Measurements from ENCODE around the gene KRTAP10-12. TPM values are rescaled to one million over a fixed set of nuclear protein-coding genes. Genes with fewer than 3 reads are reported as not detected.

Gene KRTAP10-12
- total RNA-seq, 1 experiment from 2014 or later: not detected

GRCh38 chr21:44701541-44701940 is 4.6 kb downstream of the KRTAP10-12 start:
- BruUV-seq (replicated peaks): no TSS peak

GRCh38 chr21:44702111-44702972 is 5.4 kb downstream of the KRTAP10-12 start:
- intact Hi-C loops (cut with micrococcal nuclease): no loop called here
- no TSS peak for BruUV-seq (replicated peaks)
- Histone ChIP-seq H2AFZ (ENCODE audit: low read depth, low read length, poor library complexity, severe bottlenecking) (no peak overlapping the region), H3K9me2 (ENCODE audit: insufficient read depth) (no peaks in the 10 kb centered on the region), H3K4me2 (ENCODE audit: low read length) (no peak overlapping the region), H4K20me1 (ENCODE audit: insufficient read depth) (no peaks in the 10 kb centered on the region), H3K79me2 (ENCODE audit: insufficient read depth, low read length) (no peaks in the 10 kb centered on the region), H3K9me3 (ENCODE audit: control insufficient read depth in 1 of 2, insufficient read depth in 1 of 2, low read depth in 1 of 2, low read length in 2 of 2) (no peaks in the 10 kb centered on the region), H3K4me1 (ENCODE audit: control insufficient read depth in 1 of 2, insufficient read depth in 2 of 2, low read length in 2 of 2) (no peaks in the 10 kb centered on the region), H3K4me3 (replicated peaks in 1 of 2; ENCODE audit: low read depth in 1 of 2, low read length in 2 of 2) (no peak overlapping the region), H3K9ac (ENCODE audit: low read length) (no peak overlapping the region), H3K27ac (ENCODE audit: low read depth, low read length) (no peak overlapping the region), H3K36me3 (ENCODE audit: control insufficient read depth in 1 of 2, insufficient read depth in 2 of 2, low read length in 2 of 2) (no peaks in the 10 kb centered on the region), H3K27me3 (ENCODE audit: insufficient read depth, low read length) (peaks cover 10% of the 10 kb centered on the region; the same call in 1 of the 2 replicates)
- CTCF ChIA-PET: no interaction called here
- DNase-seq (ENCODE audit: low read depth, low spot score) (no peak), ATAC-seq (no peak)
- RAD21 ChIA-PET (ENCODE audit: low non-redundant PET in 1 of 2, low total read pairs in 2 of 2, uncharacterized antibody in 2 of 2, unreplicated experiment in 2 of 2): no interaction called here
- POLR2A ChIA-PET: no interaction called here
- TF ChIP-seq EGR1 (IDR thresholded peaks at IDR 0.05; ENCODE audit: low read depth): no peak
- TF ChIP-seq REST (IDR thresholded peaks at IDR 0.05; ENCODE audit: low read depth): no peak
- no peak for TF ChIP-seq POLR2AphosphoS5 (IDR thresholded peaks at IDR 0.05; ENCODE audit: low read depth, low read length)
- TF ChIP-seq EZH2 (IDR thresholded peaks at IDR 0.05): no peak
- TF ChIP-seq YY1 (IDR thresholded peaks at IDR 0.05; ENCODE audit: extremely low read depth, insufficient replicate concordance, low read depth, low read length): no peak
- TF ChIP-seq ATF3 (IDR thresholded peaks at IDR 0.05): no peak
- no peak for TF ChIP-seq ZBTB33 (IDR thresholded peaks at IDR 0.05; ENCODE audit: extremely low read depth, insufficient replicate concordance, low read length)
- TF ChIP-seq RAD21 (IDR thresholded peaks at IDR 0.05; ENCODE audit: low read depth): no peak
- no peak for TF ChIP-seq TCF7L2 (IDR thresholded peaks at IDR 0.05; ENCODE audit: borderline replicate concordance, extremely low read depth, insufficient read depth, insufficient read length)

More at GRCh38 chr21:44701541-44701940, 4.6 kb downstream of the KRTAP10-12 start:
- ChIA-PET POLR2A (no interaction called here), RAD21 (ENCODE audit: low non-redundant PET in 1 of 2, low total read pairs in 2 of 2, uncharacterized antibody in 2 of 2, unreplicated experiment in 2 of 2) (no interaction called here), CTCF (interaction anchor here (1.0 kb wide), 1 partner anchor 41 kb away, joined by 3 read pairs; no protein-coding TSS in a partner anchor)
- Histone ChIP-seq H3K4me2 (ENCODE audit: low read length) (no peak overlapping the region), H2AFZ (ENCODE audit: low read depth, low read length, poor library complexity, severe bottlenecking) (no peak overlapping the region), H3K9ac (ENCODE audit: low read length) (no peak overlapping the region), H3K27ac (ENCODE audit: low read depth, low read length) (no peak overlapping the region), H3K27me3 (ENCODE audit: insufficient read depth, low read length) (peaks cover 10% of the 10 kb centered on the region; the same call in 1 of the 2 replicates), H3K79me2 (ENCODE audit: insufficient read depth, low read length) (no peaks in the 10 kb centered on the region), H3K4me1 (ENCODE audit: control insufficient read depth in 1 of 2, insufficient read depth in 2 of 2, low read length in 2 of 2) (no peaks in the 10 kb centered on the region), H3K36me3 (ENCODE audit: control insufficient read depth in 1 of 2, insufficient read depth in 2 of 2, low read length in 2 of 2) (no peaks in the 10 kb centered on the region), H4K20me1 (ENCODE audit: insufficient read depth) (no peaks in the 10 kb centered on the region), H3K9me2 (ENCODE audit: insufficient read depth) (no peaks in the 10 kb centered on the region), H3K9me3 (ENCODE audit: control insufficient read depth in 1 of 2, insufficient read depth in 1 of 2, low read depth in 1 of 2, low read length in 2 of 2) (no peaks in the 10 kb centered on the region), H3K4me3 (replicated peaks in 1 of 2; ENCODE audit: low read depth in 1 of 2, low read length in 2 of 2) (no peak overlapping the region)
- DNase-seq (ENCODE audit: low read depth, low spot score) (no peak), ATAC-seq (no peak)
- TF ChIP-seq POLR2A (IDR thresholded peaks at IDR 0.05; ENCODE audit: borderline replicate concordance, extremely low read depth, insufficient read depth, insufficient read length) (no peak), RAD21 (IDR thresholded peaks at IDR 0.05; ENCODE audit: low read depth) (no peak), FOSL1 (IDR thresholded peaks at IDR 0.05; ENCODE audit: low read depth) (no peak), EZH2 (IDR thresholded peaks at IDR 0.05) (no peak), ZNF274 (IDR thresholded peaks at IDR 0.05; ENCODE audit: low read depth, low read length) (no peak), SP1 (IDR thresholded peaks at IDR 0.05; ENCODE audit: low read depth) (no peak), SRF (IDR thresholded peaks at IDR 0.05; ENCODE audit: low read depth) (no peak), TCF7L2 (IDR thresholded peaks at IDR 0.05; ENCODE audit: borderline replicate concordance, extremely low read depth, insufficient read depth, insufficient read length) (no peak), EZH2phosphoT487 (IDR thresholded peaks at IDR 0.05; ENCODE audit: borderline replicate concordance) (no peak)
- intact Hi-C loops (cut with micrococcal nuclease): no loop called here
